ENCODE results near the gene ATP6V1G2. TPM values are rescaled to one million over a fixed set of nuclear protein-coding genes. Genes with fewer than 3 reads are reported as not detected.

ATP6V1G2 gene
- total and polyA plus RNA-seq, 12 donors = 0.88 to 2.5 (median 2.0) TPM

GRCh38 chr6:31582230-31582643, 35.8 kb upstream of the ATP6V1G2 start, which contains the start of gene LTB:
Gene LTB (minus strand): TSS chr6:31582424. CDS start chr6:31582417, 7 bp downstream.
- WGBS, 2 donors = 70% methylated on average over 3 of the region's 3 CpGs

GRCh38 chr6:31581434-31582229, 35.2 kb upstream of the ATP6V1G2 start:
- no peak for DNase-seq
- Histone ChIP-seq H3K36me3 (peaks cover 0 to 19% (median 0%) of the 10 kb centered on the region in 9 donors), H3K4me3 (peak overlapping the region; percentile 36 to 97 (median 82)), H3K27me3 (no peaks in the 10 kb centered on the region), H3K27ac (peak overlapping the region; percentile 41 to 94 (median 86)), H3K4me1 (peaks cover 0 to 83% (median 13%) of the 10 kb centered on the region in 9 donors), H3K9me3 (no peaks in the 10 kb centered on the region)
- TF ChIP-seq CTCF (IDR thresholded peaks at IDR 0.05) = no peak
- ATAC-seq = peak in 7 of 8 donors; percentile 23 to 75 (median 54)
- WGBS, 2 donors = 24% methylated on average over 21 of the region's 21 CpGs
- intact Hi-C loops (cut with DNase I) = loop anchor here in 6 of 10 donors (1.0 to 5.0 kb wide), 6 partner anchors 15 to 35 kb away; partner anchors contain the start of genes ATP6V1G2 (in 5 of the 6) and NFKBIL1 (in 5 of the 6)

More at GRCh38 chr6:31582230-31582643, 35.8 kb upstream of the ATP6V1G2 start, which contains the start of gene LTB:
- H3K27ac ChIP-seq = peak within 1 kb of the TSS; percentile 41 to 94 (median 86)
- no peak for ATAC-seq
- no peak for DNase-seq
- H3K9me3 ChIP-seq = no peaks in the 10 kb centered on the region
- H3K4me1 ChIP-seq = peaks cover 0 to 83% (median 13%) of the 10 kb centered on the region in 9 donors
- intact Hi-C loops (cut with DNase I) = loop anchor here in 4 of 10 donors (5.0 kb wide), 1 partner anchor 35 kb away; the partner anchor contains the start of genes ATP6V1G2 (in 4 of the 4) and NFKBIL1 (in 4 of the 4)
- H3K27me3 ChIP-seq = peaks cover 0 to 3% (median 0%) of the 10 kb centered on the region in 7 donors
- no peak for TF ChIP-seq CTCF (IDR thresholded peaks at IDR 0.05)
- H3K36me3 ChIP-seq = peaks cover 0 to 16% (median 0%) of the 10 kb centered on the region in 9 donors
- H3K4me3 ChIP-seq = peak within 1 kb of the TSS; percentile 36 to 97 (median 82)

GRCh38 chr6:31580807-31581433, 34.5 kb upstream of the ATP6V1G2 start:
- DNase-seq = peak; percentile 89 to 93
- 0 to 1% methylated on average over 57 to 62 of the region's 62 CpGs for WGBS, 2 donors
- peaks cover 0 to 19% (median 0%) of the 10 kb centered on the region in 9 donors for H3K36me3 ChIP-seq
- no peaks in the 10 kb centered on the region for H3K9me3 ChIP-seq
- H3K4me3 ChIP-seq = peak overlapping the region; percentile 36 to 97 (median 82)
- peaks cover 0 to 82% (median 16%) of the 10 kb centered on the region in 9 donors for H3K4me1 ChIP-seq
- H3K27me3 ChIP-seq = no peaks in the 10 kb centered on the region
- peak overlapping the region; percentile 41 to 94 (median 86) for H3K27ac ChIP-seq
- TF ChIP-seq CTCF (IDR thresholded peaks at IDR 0.05) = peak; percentile 96 to 100 (median 99)
- intact Hi-C loops (cut with DNase I) = loop anchor here in 6 of 10 donors (1.0 to 5.0 kb wide), 6 partner anchors 16 to 34 kb away; partner anchors contain the start of genes ATP6V1G2 (in 5 of the 6) and NFKBIL1 (in 5 of the 6)
- peak; percentile 97 to 99 (median 98) for ATAC-seq

GRCh38 chr6:31580438-31580740, 34.0 kb upstream of the ATP6V1G2 start:
- WGBS, 2 donors = 30 to 44% methylated on average over 11 of the region's 11 CpGs
- intact Hi-C loops (cut with DNase I) = loop anchor here in 6 of 10 donors (2.0 to 5.0 kb wide), 5 partner anchors 16 to 34 kb away; partner anchors contain the start of genes ATP6V1G2 (in 5 of the 6) and NFKBIL1 (in 5 of the 6)
- peaks cover 0 to 77% (median 17%) of the 10 kb centered on the region in 9 donors for H3K4me1 ChIP-seq

More at GRCh38 chr6:31580438-31580740, 34.0 kb upstream of the ATP6V1G2 start:
- DNase-seq (no peak), ATAC-seq (no peak)
- no peak for TF ChIP-seq CTCF (IDR thresholded peaks at IDR 0.05)
- no peaks in the 10 kb centered on the region for H3K27me3 ChIP-seq
- peak overlapping the region in 9 of 10 donors; percentile 63 to 94 (median 86) for H3K27ac ChIP-seq
- no peaks in the 10 kb centered on the region for H3K9me3 ChIP-seq
- peaks cover 0 to 19% (median 0%) of the 10 kb centered on the region in 9 donors for H3K36me3 ChIP-seq
- peak overlapping the region in 9 of 10 donors; percentile 73 to 97 (median 84) for H3K4me3 ChIP-seq
